NCI-H1694 (cell line): Measurements from ENCODE around the gene DSCAML1.

Experiments used
- DNase-seq: peaks from one replicate; lab custom pipeline; 2025; lab: John Stamatoyannopoulos, UW

Gene DSCAML1

DNA sequence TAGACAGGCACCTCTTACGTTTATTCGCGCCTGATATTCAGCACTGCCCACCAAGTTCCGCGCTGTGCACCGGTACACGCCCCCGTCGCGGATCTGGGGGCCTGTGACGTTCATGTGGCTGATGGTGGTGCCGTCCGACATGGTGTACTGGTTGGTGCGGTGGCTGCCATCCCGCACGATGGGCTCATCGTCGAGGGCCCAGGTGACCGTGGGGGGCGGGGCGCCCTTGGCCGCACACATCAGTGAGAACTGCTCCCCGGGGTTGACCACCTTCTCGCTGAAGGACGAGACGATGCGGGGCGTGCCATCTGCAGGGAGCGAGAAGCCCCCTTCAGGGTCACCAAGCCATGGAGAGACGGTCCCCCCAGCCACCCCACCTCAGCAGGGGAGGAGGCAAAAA lies 278.6 kb downstream of the DSCAML1 start:
- no peak for DNase-seq

DNA sequence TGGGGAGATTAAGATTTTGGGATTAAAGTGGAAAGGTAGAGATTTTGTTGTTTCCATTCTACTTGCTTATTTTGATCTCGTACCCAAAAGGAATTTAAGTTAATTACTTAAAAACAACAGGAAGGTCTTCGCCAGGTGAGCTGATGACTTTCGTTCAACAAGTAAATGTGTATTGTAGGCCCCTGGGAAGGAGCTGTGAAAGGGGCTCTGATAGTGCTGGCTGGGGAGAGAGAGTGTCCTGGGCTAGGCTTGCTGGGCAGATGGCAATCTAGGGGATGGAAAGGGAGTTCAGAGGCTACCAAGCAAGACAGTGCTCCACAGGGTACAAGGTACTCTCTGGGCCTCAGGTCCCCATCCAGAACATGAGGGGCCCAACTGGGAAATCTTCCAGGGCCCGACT lies 279.9 kb downstream of the DSCAML1 start:
- DNase-seq: no peak

DNA sequence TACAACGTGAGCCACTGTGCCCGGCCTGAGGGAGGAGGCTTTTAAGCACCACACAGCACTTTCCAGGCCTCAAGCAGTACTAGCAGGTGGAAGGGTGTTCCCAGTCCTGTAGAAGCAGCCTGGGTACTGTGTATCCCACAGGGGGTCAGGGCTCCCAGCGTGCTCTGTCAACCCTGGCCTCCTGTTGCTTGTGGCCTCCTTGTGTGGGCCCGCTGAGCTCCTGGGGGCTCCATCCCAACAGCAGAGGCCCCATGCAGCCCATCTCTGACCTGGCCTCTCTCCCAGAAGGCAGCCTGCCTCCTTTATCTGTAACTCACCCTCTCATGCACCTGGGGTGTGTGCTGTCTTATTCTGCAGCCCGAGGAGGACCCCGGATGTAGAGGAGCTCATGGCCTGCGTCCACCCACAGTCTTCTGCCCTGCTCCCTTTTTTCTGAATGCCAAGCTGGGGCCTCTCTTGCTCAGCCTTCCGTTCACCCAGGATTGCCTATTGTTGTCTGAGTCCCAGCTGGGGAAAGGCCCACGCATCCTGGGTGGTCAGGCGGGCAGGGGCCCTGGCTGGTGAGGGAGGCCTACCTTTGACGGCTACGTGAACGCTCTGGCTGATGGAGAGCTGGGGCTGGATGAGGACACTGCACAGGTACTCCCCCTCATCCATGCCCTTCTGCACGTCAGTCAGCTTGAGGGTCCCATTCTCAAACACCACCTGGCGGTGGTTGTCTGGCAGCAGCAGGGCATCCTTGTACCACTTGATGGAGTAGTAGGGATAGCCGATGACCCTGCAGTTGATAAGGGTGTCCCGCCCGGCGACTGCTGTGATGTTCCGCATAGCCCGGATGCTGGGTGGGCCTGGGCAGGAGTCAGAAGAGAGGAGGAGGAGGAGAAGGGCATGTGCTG lies 280.9 kb downstream of the DSCAML1 start:
- DNase-seq: no peak

- DNase-seq: no peak
Measured at GRCh38 chr11:117514256-117514655, 282.8 kb downstream of the DSCAML1 start.

DNA sequence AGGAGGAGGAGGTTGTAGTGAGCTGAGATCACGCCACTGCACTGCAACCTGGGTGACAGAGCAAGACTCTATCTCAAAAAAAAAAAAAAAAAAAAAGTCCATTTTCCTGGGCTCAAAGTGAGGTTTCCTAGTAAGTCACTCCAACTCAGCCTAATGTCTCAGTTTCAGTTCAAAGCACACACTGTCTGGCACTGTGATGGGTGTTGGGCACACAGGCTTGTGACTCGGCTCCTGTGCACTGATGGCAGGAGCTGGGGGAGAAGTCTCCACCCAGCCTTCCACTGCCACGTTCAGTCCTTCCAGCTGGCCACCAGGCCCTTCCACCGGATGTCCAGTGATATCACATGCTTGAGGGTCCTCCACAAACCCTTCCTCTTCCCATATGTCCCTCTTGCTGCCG lies 283.4 kb downstream of the DSCAML1 start:
- DNase-seq: no peak

GRCh38 chr11:117511931-117512539 lies 285.0 kb downstream of the DSCAML1 start:
- no peak for DNase-seq

DNA sequence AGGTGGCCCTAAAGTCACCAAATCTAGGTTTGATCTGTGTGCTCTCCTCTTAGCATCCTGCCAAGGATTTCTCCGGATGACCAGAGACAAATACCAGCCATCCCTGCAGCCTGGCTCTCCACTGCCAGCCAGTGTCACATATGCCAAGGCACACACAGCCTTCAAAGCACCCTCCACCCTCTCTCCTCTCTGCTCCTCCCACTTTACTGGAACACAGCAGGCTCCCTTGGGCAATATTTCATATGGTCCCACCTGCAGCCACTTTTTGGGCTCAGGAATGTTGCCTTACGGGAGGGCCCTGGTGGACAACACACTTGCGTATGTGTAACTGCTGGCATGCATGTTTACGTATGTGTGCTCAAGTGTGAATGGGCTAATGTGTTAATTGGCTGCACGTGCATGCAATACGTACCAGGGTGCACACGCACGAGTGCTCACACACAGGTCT lies 285.5 kb downstream of the DSCAML1 start:
- DNase-seq: peak; percentile 13

GRCh38 chr11:117510646-117511045 lies 286.4 kb downstream of the DSCAML1 start:
- no peak for DNase-seq

DNA sequence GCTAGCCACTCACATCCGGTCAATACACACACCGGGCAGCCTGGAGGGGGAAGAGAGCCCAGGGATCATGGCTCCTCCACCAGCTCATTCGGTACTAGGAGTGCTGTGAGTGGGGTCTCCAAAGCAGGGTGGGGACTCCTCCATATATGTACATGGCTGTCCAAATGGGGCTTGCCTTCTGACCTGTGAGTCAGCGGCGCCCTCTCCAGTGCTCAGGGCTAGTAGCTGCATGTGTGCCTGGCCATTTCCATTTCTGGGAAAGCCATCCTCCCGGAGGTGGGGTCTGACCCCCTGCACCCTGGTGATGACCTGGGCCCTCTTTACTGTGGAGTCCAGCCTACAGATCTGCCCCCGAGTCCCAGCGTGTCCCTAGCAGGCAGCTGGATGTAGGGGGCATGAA lies 287.5 kb downstream of the DSCAML1 start:
- no peak for DNase-seq

DNA sequence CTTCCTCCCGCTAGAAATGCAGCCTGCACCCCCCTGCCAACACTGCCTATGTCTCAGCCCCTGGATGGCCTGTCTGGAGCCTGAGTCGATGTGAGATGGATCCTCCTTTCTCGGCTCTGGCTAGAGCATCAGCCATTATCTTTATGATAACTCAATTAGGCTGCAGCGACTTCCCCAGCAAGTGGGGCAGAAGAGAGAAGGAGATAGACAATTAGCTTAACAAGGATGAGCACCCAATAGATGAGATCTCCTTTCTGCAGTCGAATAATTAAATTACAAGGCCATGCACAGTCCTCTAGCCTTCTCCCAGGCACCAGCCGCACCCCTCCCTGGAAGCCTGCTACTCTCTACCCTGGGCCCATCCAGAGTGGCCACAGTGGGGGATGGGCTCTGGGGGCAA lies 290.0 kb downstream of the DSCAML1 start:
- no peak for DNase-seq

DNA sequence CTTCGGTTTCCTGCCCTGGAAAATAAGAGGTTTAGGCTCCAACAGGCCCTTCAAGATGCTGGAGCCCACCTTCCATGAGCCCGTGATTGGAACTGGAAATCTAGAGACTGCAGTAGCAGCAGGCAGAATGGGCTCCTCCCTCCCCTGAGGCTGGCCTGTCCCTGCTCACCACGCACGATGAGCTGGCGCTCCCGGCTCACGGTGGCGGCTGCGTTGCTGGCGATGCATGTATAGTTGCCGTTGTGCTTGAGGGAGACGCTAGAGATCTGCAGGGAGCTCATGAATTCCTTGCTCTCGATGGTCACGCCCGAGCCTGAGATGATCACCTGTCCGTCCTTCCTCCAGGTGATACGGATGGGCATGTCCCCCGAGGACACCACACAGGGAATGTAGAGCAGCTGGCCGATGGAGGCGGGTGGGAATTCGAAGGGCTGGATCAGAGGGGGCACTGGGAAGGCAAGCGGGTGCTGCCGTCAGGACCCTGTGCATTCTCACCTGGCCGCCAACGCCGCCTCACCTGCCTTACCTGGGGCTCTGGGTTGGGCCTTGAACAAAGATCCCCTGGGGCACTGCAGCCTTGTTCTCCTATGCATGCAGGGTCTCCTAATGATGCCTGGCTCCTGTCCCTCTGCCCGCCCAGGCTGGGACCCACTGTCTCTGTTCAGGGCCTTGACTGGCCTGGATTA lies 291.6 kb downstream of the DSCAML1 start:
- DNase-seq: no peak

DNA sequence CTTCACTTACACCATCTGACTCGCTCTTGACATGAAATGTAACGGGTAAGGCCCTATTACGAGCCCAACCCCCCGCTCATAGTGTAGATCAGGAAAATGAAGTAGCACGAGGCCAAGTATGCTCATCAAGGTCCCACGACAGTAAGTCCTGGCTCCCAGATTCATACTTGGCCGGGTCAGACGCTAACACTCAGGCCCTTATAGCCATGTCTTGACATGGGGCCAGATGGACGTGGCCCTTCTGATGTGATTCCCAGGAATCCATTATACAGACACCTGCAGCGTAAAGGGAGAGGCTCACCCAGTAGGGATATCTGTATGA lies 294.3 kb downstream of the DSCAML1 start:
- no peak for DNase-seq

- no peak for DNase-seq
Measured at GRCh38 chr11:117502015-117502778, 294.8 kb downstream of the DSCAML1 start.

DNA sequence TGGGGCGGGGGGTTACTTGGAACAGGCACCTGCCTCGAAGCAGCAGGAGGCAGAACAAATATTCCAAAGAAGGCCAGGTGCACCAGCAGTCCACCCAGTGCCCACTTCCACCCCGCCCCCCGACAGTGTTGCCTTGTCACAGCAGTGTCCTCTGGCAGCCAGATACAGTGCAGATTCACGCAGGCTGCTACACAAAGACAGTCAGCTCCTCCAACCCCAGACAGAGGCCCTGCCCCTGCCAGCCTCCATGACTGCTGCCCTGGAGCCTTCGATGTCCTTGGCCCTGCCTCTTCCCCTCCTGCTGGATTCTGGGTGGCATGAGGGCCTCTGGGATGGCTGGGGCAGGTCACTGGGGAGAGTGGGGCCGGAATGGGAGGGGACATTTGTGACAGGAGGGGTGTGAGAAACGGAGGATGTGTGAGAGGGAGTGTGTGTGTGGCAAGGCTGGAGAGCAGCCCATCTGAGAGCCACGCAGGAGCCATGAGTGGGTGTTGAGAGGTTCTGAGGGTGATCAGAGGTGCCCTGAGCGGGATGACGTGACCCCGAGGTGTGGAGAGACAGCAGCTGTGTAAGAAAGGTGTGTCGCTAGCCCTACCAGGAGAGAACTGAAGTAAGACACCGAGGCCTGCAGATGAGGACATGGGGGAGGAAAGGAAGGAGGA lies 295.6 kb downstream of the DSCAML1 start:
- no peak for DNase-seq

GRCh38 chr11:117498791-117499190 lies 298.2 kb downstream of the DSCAML1 start:
- DNase-seq: no peak

DNA sequence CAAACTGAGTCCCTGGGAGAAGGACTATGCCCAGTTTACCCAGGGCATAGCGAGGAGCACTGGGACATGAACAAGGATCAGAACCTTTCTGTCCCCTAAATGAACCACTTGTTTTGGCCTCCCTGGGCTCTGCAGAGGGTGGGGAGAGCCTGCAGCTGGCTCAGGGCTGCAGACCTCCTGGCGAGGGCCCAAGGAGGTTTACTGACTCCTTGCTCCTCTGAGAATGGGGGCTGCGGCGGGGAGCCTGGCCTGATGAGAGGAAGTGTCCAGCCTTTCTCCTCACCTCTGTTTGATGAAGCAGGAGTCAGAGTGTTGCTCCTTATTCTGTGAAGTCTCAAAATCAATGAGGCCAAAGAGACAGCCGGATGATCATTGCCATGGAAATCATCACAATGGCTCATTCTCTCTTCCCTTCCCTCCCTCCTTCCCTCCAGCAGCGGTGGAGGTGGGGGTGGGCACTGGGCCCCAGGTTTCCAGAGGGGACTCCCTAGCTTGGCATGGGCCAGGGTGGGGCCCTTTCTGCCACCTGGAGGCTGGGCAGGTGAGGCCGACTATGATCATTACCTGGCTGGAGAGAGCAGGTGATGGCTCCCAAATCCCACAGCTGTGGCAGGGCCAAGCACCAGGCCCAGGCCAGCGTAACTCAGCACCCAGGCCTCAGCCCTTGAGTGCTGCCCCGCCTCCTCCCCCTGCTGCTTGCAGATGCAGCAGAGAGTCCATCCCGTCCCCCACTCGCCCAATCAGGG lies 299.6 kb downstream of the DSCAML1 start:
- no peak for DNase-seq

DNA sequence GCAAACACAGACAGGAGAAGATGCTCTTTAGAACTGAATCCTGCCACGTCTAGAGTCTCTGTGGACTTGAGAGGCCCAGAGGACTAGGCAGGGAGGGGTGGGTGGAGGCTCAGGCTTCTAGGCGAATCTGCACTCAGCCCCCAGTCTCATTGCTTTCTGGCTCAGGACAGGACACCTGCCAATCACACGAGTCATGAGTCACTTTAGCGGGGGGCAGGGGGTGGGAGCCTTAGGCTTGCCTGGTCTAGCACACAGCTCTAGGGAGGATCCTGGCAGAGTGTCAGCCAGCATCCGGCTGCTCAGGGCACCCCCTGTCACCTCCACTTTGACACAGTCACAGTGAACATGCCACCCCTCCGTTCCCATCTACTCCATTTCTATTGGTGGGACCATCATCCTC lies 301.7 kb downstream of the DSCAML1 start:
- DNase-seq: no peak

GRCh38 chr11:117492578-117493251 lies 304.3 kb downstream of the DSCAML1 start:
- DNase-seq: peak; percentile 46

DNA sequence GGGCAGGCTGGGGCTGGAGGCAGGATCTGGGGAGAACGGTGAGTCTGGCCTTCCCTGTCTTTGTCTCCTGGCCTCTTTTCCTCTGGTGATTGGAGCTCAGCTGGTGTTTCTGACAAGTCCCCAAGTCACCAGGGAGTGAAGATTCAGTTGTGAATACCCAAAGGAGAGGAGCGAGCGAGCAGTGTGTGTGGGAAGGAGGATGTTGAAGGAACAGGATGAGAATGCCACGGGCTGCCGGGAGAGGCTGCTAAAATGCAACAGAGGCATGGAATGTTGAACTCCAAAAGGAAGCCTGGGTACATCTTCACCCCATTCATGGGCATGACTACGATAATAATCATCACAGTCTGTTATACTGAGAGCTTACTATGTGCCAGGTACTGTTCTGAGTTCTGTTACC lies 306.1 kb downstream of the DSCAML1 start:
- DNase-seq: no peak

DNA sequence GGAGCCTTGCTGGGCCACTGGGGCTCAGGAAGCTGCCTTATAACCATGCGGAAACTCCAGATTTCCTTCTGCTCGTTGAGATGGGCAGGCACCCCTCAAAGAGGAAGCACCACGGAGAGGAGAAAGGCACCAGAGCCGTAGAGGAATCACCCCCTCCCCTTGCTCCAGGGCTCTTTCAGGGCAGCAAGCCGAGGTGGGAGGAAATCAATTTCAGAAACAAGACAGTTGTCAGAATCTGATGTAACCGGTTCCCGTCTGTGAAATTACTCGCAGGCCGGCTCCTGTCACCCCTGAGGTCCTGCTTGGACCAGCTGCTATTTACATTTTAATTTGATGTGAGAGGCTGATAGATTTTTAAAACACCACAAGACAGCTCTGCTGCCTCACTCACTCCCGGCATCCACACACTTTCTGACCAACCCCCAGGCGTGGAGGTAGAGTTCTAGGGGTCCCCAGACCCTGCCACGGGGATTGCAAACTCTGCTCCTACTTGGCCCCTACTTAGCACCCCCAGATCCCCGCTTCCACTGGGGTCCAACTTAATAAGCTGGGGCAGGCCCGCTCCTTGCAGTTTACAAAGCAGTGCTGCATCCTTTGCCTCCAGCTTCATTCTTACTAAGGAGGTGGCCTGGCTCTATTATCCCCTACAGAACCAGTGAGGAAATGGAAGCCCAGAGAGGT lies 306.9 kb downstream of the DSCAML1 start:
- DNase-seq: no peak
